ENCODE results near the gene ZBTB16.

The ZBTB16 gene

GRCh38 chr11:114155116-114155515 lies 95.6 kb downstream of the ZBTB16 start:
- no peak for DNase-seq

- no peak for DNase-seq
Observed at GRCh38 chr11:114156131-114156581, 96.6 kb downstream of the ZBTB16 start.

- DNase-seq: no peak
Observed at GRCh38 chr11:114156782-114157181, 97.3 kb downstream of the ZBTB16 start.

DNA sequence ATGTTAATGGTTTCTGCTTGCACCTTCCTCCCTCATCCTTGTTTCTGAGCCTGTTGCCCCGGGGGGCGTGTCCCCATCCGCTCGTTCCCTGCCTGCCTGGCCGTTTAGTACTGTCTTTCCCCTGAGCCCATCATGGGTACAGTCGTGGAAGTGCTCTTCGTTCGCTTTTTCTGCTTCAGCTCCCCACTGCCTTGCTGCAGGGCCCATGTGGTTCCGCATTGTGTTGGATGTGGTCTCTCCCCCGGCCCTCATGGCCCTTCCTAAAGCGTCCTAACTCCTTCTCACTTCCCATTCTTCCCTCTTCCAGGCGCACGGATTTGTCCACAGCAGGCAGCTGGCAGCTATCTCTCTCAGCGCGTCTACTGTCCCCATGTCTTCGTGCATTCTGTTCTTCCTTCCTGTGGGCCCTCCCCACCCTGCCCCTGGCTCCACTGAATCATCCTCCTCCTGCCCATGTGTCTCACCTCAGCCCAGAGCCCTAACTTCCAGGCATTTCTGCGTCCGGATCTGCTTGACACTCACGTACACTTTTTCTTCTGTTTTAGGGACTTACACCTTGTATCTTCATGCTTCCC lies 98.1 kb downstream of the ZBTB16 start:
- no peak for DNase-seq

- DNase-seq: no peak
Observed at GRCh38 chr11:114158421-114158820, 98.9 kb downstream of the ZBTB16 start.

GRCh38 chr11:114158886-114159285 lies 99.4 kb downstream of the ZBTB16 start:
- DNase-seq: no peak

DNA sequence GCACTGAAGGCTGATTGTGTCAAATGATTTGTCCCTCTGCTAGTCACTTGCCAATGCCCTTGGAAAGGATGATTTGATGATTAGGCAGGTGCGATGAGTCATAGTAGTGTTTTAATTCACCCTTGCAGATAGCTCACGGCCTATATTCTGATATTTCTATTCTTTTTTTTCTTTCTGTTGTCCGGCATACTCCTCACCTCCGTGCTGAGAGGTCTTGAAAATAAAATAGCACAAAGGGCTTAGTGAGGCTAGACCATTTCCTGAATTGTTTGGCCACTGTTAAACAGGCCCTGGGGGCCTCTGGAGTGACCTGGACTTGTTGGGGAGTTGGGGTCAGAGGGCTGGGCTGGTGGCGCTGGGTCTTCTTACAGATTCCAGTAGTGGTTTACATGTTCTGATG lies 99.8 kb downstream of the ZBTB16 start:
- no peak for DNase-seq

DNA sequence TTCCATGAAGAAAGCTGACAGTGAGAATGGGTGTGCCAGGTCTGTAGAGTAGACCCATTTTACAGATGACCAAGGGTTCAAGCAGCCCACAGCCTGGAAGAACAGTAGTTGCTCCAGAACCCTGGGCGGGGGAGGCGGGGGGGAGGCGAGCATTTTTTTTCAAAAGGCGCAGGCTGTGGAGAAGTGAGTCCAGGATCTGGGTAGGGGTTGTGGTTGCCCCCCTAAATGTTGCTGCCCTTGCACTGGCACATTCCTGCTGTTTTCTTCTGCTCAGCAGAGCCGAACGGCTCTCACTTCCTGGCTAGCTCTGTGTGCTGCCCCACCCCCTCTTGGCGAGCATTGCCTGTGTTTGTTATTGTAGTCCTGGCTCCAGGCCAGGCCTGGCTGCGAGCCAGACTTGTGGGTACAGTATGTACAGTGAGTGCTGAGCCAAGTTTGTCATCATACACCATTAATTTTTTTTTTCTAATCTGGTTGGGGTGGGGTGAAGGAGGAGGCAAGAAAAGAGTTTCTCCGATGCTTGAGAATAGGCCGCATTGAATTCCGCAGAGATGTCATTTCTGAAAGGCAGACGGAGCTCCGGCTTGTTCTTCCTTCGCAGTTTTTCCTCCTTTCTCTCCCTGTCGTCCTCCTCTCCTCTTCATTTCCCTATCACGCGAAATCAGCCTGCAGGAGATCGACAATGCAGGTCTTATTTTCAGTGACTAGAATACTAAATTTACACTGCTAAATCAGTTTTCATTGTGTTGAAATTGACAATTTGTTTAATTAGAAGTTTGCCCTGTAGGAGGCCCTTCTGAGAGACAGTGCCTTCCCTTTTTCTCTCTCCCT lies 100.5 kb downstream of the ZBTB16 start:
- DNase-seq: peak; percentile 90 to 92 (median 91)

DNA sequence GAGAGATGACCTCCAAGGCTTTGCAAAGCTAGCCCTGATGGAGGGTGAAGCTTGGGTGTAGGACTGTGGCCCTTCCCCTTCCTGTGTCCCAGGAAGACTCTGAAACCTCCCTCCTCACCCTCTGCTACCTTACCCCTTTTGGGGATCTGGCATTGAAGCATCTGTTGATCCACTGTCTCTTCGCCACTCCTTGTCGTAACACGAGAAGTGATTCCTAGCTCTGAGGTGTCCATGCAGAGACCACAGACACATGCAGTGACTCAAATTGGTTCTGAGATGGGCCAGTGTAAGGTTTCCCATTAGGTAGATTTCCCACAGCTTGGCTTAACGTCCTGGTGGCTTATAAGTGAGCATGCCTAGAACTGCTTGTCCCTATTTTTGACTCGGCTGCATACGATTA lies 101.4 kb downstream of the ZBTB16 start:
- DNase-seq: no peak

DNA sequence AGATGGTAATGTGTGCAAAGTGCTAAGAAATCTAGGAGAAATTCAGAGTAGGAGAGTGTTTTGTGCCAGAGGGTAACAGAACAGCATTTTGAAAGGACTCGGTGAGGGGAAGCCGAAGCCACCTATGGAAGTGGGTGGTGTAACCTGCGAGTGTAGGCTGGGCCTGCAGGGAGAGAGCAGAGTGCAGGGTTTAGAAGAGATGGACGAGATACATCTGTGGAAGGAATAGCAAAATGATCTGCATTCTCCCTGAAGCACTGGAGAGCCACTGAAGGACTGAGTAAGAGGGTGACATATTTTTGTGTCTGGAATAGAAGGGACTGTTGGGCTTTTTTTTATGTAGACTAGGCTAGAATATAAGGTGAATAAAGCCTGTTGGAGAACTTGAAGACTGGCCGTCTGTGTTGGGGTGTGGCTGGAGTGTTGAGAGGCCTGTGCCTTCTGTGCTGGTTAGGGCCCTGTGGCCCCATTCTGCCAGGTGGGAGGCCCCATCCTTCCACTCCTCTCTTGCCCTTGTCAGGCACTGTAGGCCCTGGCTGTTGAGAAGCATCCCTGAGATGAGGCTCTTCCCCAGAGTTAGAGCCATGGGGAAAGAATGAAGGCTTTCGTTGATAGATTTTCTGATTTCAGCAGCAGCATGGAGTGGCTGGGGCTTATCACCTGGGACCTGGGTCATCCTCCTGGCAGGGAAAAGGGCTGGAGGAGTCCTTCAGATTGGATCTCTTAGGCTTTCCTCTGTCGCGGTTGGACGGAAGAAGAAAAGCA lies 102.2 kb downstream of the ZBTB16 start:
- DNase-seq: no peak

GRCh38 chr11:114162719-114163123 lies 103.2 kb downstream of the ZBTB16 start:
- DNase-seq: no peak

- DNase-seq: no peak
Observed at GRCh38 chr11:114163229-114163631, 103.7 kb downstream of the ZBTB16 start.

GRCh38 chr11:114163830-114164401 lies 104.4 kb downstream of the ZBTB16 start:
- peak; percentile 36 to 64 (median 44) for DNase-seq

DNA sequence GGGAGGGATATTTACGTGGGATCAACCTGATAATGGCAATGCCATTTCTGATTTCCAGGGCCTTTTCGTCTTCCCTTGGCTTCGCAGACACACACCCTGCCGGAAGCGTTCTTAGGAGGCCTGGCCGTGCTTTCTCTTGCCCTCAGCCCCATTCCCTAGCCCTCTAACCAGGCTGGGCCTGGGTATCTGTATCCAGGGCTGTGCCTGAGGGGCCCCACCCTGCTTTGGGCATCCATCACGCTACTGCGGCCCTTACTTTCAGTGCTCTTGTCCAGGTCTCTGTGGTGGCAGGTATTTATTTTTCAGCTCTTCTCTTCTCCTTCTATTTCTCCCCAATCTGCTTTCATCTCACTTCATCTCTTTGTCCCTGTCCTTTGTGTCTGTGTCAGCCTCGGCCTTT lies 105.0 kb downstream of the ZBTB16 start:
- DNase-seq: no peak

DNA sequence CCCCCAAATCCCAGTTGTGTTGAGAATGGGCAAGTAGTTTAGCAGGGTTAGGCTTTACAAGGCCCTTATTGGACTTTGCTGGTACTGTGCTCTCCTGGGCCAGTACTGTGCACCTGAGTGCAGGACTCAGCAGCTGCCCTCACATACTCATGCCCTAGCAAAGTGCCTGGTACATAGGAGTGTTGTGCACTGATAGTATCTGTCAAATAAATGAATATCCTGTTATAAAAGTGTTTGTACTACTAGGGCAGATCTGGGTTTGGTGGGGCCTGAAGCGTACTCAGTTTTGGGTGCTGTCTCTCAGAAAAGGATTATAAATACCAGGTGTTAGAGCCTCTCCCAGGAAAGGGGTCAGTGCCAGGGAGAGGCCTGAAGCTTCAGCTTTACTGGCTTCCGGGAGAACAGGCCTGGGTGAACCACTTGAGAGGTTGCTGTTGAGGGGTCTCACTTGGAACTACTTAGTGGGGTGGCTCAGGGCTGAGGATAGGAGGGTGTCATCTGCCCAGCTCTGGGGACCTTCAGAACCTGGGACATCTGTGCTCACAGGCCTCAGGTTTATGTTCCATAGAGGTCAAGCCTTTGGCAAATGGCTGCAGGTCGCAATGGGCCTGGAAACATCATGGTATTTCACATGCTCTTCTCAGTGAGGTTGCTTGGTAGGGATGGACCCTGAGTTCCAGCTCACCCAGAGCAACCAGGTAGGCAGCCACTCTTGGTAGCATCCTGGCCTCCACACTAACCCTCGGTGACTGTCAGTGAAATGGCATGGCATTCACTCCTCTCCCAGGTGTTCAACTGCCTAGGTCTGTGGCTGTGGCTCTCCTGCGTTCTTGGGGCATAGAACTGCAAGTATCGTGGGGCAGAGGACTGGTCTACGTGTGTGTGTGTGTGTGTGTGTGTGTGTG lies 106.1 kb downstream of the ZBTB16 start:
- DNase-seq: no peak

- DNase-seq: no peak
Observed at GRCh38 chr11:114166362-114166761, 106.9 kb downstream of the ZBTB16 start.

DNA sequence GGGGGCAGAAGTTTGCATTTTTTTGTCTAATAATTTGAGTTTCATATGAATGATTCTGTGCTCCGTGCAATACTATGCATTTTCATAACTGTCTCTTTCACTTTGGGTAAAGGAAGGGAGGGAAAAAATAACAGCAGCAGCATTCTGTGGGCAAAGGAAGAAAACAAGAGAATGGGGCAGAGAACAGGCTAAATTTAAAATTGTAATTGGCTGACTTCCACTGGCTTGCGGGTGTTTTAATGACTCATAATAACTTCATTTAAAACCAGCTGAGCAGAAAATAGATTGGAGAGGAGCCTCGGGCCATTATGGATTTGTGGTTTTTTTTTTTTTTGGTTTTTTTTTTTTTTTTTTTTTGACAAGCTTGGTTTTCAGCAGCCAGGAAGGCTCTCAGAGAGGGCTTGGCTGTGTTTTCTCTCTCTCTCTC lies 107.4 kb downstream of the ZBTB16 start:
- peak; percentile 33 to 63 (median 51) for DNase-seq

DNA sequence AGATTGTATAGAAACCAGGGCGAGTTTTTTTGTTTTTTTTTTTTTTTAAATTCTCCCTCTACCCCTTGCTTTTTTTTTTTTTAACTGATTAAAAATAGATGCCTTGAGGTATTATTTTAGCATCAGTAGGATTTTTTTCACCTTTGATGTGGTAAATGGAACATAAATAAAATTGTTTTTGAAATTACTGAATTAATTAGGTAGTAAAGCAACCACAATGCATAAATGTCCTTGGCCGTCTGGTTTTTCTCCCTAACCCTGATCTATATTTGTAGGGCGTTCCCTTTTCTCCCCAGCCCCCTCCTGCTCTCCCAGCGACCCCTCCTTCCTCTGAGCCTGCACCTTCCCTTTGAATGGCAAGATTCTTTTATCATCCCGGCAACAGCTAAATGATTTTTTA lies 107.8 kb downstream of the ZBTB16 start:
- no peak for DNase-seq

DNA sequence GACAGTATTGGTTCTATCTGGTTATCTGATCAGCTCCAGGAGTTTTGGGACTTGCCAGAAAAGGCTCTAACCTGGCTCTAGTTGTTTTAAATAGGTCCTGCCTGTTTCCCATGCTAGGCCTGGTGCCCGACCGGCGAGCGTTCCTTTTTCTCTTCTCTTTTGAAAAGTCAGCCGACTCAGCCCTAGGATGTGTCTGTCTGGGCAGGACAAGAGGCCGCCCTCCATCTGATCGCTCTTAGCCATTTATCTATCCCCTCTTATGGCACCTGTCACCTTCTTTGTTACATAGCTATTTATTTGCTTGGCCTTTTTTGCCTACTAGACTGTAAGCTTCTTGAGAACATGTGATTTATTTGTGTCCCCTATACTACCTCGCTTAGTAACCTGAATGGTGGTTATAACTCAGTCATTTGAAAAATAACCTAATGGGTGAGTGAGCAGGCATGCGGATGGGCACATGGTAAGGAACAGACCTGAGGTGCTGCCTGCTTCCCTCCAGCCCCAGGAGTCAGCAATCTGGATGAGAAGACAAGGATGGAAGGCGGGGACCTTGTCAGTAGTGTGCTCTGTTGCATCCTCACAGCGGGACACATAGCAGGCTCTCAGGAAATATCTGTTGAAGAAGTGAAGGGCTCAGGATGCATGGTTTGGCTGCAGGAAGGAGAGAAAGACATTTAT lies 108.4 kb downstream of the ZBTB16 start:
- DNase-seq: no peak

DNA sequence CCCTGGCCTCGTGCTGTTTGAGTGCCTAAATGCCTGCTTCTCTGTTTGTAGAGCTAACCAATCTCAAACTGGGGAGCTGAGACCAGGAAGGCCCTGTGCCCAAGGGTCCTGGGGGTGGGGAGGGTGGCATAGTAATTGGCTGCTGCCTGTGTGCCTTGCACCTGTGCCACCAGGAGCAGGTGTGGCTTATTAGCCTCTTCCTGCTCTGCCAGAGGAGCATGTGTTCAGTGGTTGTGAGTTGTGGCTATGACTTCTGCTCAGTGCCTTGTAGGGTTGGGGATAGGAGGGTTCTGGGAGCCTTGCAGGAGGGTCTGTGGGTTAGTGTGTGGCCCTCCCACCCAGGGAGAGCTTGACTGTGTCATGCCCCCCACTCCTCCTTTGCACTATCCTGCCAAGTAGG lies 109.2 kb downstream of the ZBTB16 start:
- no peak for DNase-seq

DNA sequence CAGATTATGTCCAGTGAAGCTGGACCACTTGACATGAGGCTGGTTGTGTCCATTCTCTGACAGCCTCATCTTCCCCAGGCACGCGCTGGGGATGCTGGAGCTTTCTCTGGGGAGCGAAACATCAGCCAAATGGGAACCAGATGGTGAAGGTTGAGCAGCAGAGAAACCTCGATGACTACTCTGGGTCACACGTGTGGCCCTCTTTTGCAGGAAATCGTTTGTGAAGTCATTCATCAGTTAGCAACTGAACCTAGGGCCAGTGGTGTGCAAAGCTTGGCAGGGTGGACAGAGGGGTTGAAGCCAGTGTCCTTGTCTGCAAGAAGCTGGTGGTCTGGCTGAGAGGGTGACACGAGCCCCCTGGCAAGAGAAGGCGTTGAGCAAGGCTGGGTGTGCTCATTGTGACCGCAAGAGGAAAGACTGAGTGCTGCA lies 109.8 kb downstream of the ZBTB16 start:
- DNase-seq: no peak

GRCh38 chr11:114169821-114170220 lies 110.3 kb downstream of the ZBTB16 start:
- DNase-seq: no peak
